NT2/D1 (cell line): Measurements from ENCODE around the gene LRRC49.

Source experiments
- SUZ12 ChIP-seq: IDR thresholded peaks from 2 replicates; pipeline ENCODE4 v1.6.1; 2011; ENCODE audit not compliant: insufficient read length, insufficient read depth; ENCODE audit errors: extremely low read depth
- YY1 ChIP-seq: IDR thresholded peaks from 2 replicates; pipeline ENCODE4 v1.6.1; 2011; ENCODE audit not compliant: insufficient read length, insufficient read depth

DNA sequence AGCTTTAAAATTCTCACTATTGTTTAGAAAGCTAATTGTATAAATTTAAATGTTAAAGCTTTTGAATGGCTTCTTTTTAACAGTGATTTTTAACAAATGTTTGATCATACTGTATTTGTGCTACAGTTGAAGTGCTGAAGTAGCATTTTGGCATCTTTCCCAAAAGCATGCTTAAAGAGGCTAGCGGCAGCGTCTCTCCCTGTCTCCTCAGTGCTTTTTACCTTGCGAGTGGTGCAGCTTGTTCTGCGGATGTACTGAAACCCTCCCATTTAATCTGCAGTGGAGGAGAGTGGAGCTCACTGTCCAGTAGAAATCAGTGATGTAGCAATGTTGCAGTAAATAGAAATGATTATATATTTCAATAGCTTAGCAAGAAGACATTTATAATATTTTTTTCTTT, 43.7 kb downstream of the LRRC49 start:
- no peak for TF ChIP-seq YY1
- no peak for TF ChIP-seq SUZ12
